Measurements from ENCODE around the gene MKLN1.
"Not testable (repeated sequence)": the region's sequence is repeated elsewhere in the genome, so short reads cannot be mapped to it uniquely, and the experiment has no call there.

Gene MKLN1

DNA sequence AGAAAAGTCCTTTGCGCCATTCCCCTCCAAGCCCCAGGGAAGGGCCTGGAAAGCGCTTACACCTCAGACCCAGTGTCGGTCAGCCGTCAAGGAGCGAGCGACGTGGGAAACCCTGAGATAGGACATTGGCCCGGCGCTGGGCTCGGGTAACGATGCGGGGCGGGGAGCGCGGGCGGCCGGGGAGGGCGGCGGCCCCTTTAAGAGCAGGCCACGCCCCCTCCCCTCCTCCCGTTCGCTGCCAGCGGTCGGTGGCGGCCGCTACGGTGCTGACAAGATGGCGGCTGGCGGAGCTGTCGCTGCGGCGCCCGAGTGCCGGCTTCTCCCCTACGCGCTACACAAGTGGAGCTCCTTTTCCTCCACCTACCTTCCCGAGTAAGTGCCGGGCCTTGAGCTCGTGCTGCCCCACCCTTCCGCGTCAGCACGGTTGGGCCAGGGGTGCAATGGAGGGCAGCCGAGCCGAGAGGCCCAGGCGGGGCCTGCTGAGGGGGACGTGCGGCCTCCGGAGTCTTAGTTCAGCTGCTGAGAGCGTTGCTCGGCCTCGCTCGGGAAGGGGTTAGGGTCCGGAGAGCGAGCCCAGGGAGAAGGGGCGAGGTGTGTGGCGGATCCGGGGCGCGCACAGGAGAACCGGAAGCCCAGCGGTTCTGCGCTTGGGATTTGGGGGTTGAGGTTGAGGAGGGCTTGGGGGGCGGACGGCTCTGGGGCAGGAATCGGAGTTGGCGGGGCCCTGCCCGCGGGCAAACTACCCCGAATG is at the start of gene MKLN1:
Gene MKLN1, plus strand, starts transcription at position 251 of the 751 bp plus-strand sequence. Its CDS starts 24 bp downstream, at position 275.
- DNase-seq, result peak; percentile 98

DNA sequence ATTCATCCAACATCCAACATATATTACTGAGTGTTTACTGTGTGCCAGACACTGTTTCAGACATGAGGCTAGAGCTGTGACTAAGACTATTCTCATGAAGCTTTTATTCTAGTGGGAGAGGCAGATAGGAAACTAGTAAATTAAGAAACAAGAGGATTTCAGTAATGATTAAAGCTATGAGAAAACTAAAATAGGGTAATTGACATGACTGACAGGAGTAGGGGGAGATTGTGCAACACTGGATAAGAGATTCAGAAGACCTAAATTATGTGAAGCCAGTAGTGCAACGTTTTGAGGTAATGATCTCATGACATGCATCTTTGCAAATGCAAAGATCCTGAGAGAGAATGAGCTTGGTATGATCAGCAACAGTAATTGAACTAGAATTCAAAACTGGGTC is 48.6 kb upstream of the MKLN1 start:
- no peak for DNase-seq

DNA sequence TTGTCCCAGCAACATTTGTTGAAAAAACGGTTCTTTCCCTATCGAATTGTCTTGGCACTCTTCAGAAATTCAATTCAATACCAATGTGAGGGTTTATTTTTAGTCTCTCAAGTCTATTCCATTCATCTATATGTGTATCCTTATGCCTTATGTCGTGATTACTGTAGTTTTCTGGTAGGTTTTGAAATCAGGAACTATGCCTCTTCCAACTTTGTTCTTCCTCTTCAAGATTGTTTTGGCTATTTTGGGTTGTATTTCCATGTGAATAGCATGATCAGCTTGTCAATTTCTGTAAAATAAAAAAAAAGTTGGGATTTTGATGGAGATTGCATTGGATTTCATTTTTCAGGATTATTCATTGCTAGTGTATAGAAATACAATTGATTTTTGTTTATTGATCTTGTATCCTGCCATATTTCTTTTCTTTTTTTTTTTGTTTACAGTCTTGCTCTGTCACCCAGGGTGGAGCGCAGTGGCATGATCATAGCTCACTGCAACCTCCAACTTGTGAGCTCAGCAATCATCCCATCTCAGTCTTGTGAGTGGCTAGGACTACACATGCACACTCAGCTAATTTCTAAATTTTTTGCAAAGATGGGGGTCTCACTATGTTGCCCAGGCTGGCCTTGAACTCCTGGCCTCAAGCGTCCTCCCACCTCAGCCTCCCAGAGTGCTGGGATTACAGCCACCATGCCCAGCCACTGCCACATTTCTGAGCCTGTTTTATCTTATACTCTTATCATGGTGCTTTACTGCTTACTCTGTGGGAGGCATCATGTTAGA is 46.2 kb upstream of the MKLN1 start:
- DNase-seq, result no peak

DNA sequence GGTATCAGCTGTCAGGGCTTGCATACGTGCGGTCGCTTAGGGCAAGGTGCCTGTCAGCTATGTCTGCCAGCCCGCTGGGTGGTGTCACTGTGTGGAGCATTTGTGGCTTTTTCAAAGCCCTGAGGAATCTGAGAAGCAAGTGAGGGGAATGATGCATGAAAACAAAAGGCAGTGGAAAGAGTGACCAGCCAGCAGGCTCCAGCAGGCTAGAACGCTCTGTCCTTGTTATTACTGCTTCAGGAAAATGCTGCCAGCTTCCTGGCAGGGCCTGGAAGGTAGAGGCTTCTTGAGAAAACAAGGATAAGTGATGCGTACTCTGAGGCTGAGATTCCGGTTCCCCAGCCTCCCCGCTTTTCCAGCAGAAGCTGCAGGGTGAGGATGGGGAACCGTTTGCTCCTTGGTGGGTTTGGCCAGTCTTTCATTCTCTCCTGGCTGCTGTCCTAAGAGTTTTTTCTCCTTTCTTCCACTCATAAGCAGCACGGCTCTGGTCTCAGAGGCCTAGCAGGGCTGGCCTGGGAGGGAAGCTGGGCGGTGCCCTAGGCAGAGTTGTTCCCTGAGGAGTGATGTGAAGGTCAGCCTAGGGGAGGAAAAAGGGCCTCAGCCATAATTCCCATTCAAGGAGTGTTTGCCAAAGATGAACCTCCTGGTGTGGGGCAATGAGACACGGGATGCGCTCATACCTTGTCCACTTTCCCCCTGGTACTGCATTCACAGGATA is 42.8 kb upstream of the MKLN1 start:
- peak; percentile 49 for DNase-seq

DNA sequence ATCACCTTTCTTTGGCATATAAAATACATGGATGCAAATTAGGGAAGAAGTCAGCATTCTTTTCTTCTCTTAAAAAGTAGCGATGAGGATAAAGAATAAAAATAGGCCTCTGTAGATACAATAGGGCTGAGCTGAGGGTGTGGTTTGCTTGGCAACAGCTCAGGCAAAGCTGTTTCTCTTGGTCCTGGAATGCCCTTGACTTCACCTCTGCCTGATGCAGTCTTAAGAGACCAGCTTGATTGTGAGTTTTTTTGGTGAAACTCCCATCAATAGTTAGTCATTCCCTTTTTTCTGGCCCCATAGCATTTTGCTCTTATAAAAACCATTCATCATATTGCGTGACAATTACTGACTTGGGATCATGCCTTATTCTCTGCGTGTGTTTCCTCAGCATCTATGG is 42.1 kb upstream of the MKLN1 start:
- no peak for DNase-seq

DNA sequence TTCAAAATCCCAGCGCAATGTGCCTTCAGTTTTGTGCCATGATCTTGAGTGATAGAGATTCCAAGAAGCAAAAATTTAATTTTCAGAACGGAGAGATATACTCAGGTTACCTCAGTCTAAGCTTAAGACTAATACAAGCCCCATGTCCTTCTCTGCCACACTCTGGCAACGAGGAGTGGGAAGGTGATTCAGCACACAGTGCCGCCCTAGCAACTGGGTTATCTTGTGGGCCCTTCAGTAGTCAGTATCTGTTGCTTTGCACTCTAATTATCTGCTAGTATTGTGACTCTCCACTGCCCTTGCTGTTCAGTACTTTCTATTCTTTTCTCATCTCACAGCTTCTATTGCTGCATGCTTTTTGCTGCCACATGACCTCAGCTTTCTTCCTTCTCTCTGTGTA is 39.2 kb upstream of the MKLN1 start:
- no peak for DNase-seq

DNA sequence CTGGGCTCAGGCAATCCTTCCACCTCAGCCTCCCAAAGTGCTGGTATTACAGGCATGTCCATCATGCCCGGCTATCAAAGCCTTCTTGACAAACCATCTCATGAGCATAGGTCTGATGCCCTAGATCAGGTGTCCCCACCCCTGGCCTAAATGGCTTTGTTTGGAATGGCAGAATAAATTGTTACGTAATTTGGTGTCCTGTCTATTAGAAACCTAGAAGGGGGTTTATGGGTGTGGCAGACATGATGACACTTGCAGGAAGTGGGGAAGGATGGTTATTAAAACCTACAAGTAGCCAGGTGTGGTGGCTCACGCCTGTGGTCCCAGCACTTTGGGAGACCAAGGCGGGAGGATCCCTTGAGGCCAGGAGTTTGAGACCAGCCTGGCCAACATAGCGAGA is 38.6 kb upstream of the MKLN1 start:
- DNase-seq, result no peak

DNA sequence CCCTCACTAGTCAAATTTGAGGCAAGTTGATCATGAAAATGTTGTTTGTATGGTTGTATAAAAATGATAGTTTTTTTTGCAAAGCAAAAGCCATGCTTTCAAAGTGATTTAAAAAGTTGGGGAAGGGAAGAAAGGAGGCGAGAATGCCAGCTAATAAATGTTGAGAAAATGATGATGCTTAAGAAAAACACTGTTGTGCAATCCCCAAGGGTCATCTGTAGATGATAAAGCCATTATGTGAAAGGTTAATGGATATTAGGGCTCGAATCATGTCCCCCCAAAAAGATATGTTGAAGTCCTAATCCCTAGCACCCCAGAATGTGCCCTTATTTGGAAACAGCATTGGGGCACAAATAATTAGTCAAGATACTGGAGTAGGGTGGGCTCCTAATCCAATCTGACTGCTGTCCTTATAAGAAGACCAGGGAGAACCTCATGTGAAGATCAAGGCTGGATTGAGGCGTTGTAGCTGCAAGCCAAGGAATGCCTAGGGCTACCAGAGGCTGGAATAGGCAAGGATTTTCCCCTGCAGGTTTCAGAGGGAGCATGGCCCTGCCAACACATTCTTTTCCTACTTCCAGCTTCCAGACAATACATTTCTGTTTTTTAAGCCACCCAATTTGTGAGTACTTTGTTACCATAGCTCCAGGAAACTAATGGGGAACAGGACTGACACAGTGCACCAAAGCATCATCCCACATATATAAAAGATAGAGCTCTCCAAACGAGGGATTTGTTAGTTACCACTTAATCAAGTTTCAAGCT is 35.4 kb upstream of the MKLN1 start:
- DNase-seq, result no peak

DNA sequence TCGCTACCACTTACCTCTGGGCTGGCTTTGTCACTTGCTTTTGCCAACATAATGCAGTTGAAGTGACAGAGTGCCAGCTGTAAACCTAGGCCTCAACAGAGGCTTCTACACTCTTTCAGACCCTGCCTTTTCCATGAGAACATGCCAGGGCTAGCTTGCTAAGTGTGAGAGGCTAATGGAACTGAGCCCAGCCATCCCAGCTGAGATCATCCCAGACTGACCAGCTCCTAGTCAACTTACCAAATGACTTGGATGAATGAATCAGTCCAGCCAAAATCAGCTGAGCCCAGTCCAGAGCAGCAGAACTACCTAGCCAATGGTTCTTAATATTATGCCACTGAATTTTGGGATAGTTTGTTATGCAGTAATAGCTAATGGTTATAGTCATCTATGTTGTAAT is 34.7 kb upstream of the MKLN1 start:
- no peak for DNase-seq

DNA sequence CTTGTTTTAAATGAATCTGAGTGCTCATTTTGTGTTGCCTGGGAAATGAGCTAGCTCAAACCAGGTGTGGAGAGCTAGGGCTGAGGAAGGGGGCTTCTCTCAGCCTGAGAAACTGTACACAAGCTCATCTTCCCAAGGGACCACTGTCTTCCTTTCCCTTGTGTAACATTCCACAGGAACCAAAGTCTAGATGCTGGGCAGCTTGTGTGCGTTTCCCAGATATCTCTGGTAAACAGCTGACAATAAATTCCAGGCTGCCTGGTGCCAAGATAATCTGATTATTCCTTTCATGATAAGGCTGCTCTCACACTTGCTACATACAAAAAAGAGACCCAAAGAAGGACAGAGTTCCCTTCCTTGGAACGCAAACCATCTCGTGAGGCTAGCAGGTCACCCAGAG is 33.1 kb upstream of the MKLN1 start:
- DNase-seq, result no peak

DNA sequence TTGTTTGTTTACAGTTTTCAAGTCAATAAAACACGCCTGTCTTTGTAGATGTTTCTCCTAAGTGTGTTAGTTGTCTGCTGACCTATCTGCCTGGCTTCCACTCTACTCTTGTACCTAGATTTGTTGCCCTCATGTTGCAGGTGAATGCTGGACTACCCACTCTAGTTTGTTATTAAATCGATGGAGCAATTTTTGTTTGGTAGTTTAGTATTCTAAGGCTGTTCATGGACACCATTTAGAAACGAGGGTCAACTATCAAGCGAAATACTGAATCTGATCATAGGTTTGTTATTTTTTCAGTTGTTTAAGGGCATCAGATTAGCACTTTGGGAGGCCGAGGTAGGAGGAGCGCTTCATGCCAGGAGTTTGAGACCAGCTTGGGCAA is 29.1 kb upstream of the MKLN1 start:
- DNase-seq, result no peak

DNA sequence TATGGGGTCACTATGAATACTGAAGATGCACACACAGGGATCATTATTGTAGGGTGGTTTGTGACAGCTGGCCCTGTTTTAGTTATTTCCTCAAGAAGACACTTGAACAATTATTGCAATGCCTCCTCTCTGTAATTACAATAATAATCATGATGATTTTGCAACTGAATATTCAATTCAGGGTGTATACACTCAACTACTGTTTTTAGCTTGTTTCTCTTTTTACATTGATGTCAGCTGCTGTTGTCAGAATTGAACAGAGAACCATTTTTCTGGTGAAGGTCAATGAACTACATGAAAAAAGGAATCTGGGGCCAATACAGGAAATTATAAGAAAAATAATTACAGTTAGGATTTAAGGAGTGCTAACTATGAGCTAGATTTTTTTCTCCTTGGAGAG is 28.6 kb upstream of the MKLN1 start:
- no peak for DNase-seq

DNA sequence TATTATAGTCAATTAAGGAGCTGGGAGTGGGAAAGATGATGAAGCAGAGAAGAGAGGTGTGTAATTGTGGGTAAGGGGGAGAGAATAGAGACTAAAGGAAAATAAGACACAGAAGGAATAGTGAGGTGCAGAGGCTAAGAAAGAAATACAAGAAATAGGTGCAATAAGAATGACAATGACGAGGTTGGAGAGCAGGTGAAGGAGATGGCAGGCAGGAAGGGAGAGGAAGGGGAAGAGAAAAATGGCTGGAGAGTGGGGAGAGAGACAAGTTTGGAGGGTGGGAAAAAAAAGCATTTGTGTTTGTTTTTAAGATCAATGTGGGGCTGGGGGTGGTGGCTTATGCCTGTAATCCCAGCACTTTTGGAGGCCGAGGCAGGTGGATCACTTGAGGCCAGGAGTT is 27.6 kb upstream of the MKLN1 start:
- DNase-seq, result no peak

DNA sequence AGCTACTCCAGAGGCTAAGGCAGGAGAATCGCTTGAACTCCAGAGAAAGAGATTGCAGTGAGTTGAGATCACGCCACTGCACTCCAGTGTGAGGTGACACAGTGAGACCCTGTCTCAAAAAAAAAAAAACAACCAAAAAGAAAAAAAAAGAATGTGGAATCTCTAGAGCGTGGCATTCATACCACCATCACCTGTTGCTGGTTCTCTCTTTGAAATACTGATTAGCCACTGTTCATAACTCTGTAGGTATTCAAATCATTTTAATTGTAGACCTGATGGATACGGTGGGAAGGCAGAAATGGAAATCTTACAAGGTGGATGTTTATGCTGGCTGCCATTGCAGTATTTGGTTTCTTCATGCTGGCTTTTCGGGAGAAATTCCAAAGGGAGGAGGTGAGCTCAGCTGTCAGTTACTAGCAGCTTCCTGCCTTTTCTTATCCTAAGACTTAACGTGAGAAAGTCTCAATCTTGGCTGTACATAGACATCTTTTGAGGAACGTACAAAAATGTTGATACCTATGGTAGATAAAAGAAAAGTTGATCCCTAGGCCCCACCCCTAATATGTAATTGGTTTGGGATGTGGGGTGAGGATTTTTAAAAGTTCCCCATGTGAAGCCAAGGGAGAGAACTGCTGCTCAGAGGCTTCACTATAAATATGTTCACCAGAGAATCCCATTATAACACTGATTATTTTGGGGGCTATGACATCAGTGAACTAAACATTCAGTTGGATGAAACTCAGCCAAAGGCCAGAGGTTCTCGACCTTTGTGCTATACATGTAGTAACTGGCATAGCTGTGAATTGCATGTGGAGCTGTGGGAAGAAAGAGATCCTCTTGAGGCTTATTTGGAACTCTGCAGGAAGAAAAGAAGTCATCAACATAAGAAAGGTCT is 26.9 kb upstream of the MKLN1 start:
- DNase-seq, result no peak

DNA sequence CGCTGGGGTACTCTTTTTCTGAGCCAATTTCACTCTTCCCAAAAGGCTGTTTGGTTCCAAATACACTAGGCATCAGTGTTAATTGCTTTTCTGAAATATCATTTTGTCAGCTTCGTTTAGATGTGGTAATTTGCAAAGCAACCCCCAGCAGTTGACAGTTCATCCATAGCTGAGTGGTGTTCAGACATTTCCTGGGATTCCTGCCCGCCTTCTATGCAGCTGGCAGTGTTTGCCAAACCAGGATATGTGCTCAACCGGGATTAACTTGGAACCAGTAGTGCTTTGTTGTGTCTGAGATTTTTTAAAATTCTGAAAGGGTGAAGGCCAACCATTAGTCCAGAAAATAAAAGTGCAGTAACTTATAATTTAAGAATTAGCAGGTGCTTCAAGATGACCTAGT is 25.2 kb upstream of the MKLN1 start:
- DNase-seq, result no peak

DNA sequence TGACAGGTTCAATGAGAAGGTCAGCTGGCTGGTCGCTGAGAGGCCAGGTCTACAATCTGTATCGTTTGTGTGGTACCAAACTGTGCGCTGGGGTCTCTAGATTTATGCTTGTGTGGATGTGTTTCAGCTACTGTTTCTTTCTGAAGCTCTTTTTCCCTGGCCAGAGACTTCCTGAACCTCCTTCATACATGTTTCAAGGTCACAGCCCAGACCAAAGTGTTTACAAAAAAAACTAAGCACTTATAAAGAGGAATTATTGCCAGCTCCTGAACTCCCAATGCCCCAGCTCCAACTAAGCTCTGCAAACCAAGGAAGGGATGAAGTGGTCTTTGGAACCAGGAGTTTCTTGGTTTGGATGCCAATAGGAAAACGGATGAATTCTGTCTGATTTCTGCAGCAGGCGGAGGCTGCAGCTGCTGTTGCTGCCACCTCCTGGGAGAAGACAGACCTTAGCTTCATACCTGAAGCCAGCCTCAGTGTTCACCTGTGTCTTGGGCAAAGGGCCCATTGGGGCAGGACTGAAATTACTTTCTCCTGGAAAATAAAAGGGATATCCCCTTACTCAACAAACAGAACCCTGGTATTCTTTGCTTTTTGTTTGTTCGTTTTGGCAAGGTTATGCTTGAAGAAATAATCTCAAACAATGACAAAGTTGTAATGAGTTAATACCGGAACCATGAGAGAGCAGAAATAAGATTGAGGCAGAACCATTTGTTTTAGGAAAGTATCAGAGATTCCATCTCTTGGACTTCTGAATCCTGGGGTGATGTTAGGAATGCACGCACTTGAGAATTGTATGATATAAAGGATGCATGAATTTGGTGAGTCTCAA is 24.6 kb upstream of the MKLN1 start:
- DNase-seq, result no peak

DNA sequence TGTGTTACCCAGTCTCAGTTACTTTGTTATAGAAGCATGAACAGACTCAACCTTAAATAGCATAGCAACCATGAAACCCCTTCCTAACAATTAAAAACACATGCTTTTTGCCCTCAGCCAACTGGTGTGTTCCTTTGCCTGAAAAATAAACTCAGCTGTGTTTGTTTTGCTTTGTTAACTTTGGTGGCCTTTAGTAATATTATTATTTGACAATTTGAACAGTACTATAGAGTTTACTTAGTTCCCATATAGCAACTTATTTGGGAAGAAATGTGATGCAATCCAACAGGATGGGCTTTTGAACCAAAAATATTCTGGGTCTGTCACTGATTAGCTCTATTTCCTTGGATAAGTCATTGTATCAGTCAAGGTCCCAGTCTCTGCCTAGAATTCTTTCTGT is 22.5 kb upstream of the MKLN1 start:
- DNase-seq, result no peak

DNA sequence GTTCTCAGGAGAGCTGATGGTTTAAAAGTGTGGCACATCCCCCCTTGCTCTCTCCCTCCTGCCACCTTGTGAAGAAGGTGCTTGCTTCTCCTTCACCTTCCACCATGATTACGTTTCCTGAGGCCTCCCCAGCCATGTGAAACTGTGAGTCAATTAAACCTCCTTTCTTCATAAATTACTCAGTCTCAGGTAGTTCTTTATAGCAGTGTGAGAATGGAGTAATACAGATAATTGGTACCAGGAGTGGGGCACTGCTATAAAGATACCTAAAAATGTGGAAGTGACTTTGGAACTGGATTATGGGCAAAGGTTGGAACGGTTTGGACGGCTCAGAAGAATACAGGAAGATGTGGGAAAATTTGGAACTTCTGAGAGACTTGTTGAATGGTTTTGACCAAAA is 21.6 kb upstream of the MKLN1 start:
- DNase-seq, result not testable (repeated sequence)

DNA sequence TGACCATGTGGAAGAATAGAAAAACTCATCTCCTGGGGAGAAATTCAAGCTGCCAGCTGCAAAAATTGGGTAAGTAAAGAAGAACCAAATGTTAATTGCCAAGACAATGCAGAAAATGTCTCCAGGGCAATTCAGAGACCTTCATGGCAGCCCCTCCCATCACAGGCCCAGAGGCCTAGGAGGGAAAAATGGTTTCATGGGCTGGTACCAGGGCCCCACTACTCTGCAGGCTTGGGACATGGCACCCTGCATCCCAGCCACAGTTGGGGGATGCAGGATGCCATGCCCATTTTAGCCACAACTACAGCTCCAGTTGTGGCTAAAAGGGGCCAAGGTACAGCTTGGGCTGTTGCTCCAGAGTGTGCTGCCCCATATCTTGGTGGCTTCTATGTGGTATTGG is 20.9 kb upstream of the MKLN1 start:
- no peak for DNase-seq

DNA sequence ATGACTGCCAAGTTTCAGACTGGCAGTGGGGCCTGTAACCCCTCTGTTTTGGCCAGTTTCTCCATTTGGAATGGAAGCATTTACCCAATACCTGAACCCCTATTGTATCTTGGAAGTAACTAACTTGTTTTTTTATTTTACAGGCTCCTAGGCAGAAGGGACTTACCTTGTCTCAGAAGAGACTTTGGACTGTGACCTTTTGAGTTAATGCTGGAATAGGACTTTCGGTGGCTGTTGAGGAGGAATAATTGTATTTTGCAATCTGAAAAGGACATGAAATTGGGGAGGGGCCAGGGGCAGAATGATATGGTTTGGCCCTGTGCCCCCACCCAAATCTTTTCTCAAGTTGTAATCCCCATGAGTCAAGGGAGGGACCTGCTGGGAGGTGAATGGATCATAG is 20.0 kb upstream of the MKLN1 start:
- no peak for DNase-seq

DNA sequence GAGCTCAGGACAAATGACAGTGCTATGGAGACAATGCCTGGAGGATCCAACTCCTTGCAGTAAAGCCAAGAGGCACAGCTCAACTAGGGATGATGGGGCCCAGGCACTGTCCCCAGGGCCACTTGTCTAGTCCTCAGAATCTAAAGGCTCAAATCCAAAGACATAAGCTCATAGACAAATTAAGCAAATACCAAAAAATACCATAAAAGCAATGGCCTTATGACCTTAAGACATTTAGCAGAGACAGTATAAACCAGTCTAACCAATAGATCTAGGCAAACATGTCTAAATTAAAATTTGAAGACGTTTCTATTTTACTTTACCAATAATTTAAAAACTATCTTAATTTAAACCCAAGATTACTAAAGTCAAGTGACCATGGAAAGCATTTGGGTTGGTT is 14.8 kb upstream of the MKLN1 start:
- no peak for DNase-seq

Data from retina (tissue), 1 donor.